Measurements from ENCODE around the gene LPP. TPM values are rescaled to one million over a fixed set of nuclear protein-coding genes. Genes with fewer than 3 reads are reported as not detected.
A peak's percentile ranks its signal among the peaks of the same experiment; 100 is the strongest.

Gene LPP
- polyA plus RNA-seq, 4 donors = 17.0 to 31.8 (median 24.2) TPM

- no peak for DNase-seq (ENCODE audit: low read depth in 4 of 4, low spot score in 2 of 4)
Measured at GRCh38 chr3:188449421-188449820, 295.5 kb downstream of the LPP start.

GRCh38 chr3:188452158-188452772, 298.3 kb downstream of the LPP start:
- no peak for DNase-seq (ENCODE audit: low read depth in 4 of 4, low spot score in 2 of 4)

- no peak for DNase-seq (ENCODE audit: low read depth in 4 of 4, low spot score in 2 of 4)
Measured at GRCh38 chr3:188453431-188454384, 299.8 kb downstream of the LPP start.

GRCh38 chr3:188455748-188456147, 301.8 kb downstream of the LPP start:
- DNase-seq (ENCODE audit: low read depth in 4 of 4, low spot score in 2 of 4) = no peak

- no peak for DNase-seq (ENCODE audit: low read depth in 4 of 4, low spot score in 2 of 4)
Measured at GRCh38 chr3:188458756-188459155, 304.8 kb downstream of the LPP start.

- no peak for DNase-seq (ENCODE audit: low read depth in 4 of 4, low spot score in 2 of 4)
Measured at GRCh38 chr3:188465311-188465710, 311.4 kb downstream of the LPP start.

GRCh38 chr3:188468196-188468595, 314.2 kb downstream of the LPP start:
- peak in 1 of 4 donors; percentile 37 for DNase-seq (ENCODE audit: low read depth in 4 of 4, low spot score in 2 of 4)

- DNase-seq (ENCODE audit: low read depth in 4 of 4, low spot score in 2 of 4) = peak in 3 of 4 donors; percentile 37 to 66 (median 59)
Measured at GRCh38 chr3:188468662-188469061, 314.7 kb downstream of the LPP start.

- no peak for DNase-seq (ENCODE audit: low read depth in 4 of 4, low spot score in 2 of 4)
Measured at GRCh38 chr3:188469228-188469885, 315.4 kb downstream of the LPP start.

GRCh38 chr3:188470508-188471130, 316.7 kb downstream of the LPP start:
- DNase-seq (ENCODE audit: low read depth in 4 of 4, low spot score in 2 of 4) = no peak

- DNase-seq (ENCODE audit: low read depth in 4 of 4, low spot score in 2 of 4) = no peak
Measured at GRCh38 chr3:188471723-188472122, 317.8 kb downstream of the LPP start.

- DNase-seq (ENCODE audit: low read depth in 4 of 4, low spot score in 2 of 4) = no peak
Measured at GRCh38 chr3:188472336-188472735, 318.4 kb downstream of the LPP start.

- no peak for DNase-seq (ENCODE audit: low read depth in 4 of 4, low spot score in 2 of 4)
Measured at GRCh38 chr3:188473045-188473444, 319.1 kb downstream of the LPP start.

GRCh38 chr3:188473591-188474288, 319.8 kb downstream of the LPP start:
- no peak for DNase-seq (ENCODE audit: low read depth in 4 of 4, low spot score in 2 of 4)

GRCh38 chr3:188476935-188477334, 323.0 kb downstream of the LPP start:
- DNase-seq (ENCODE audit: low read depth in 4 of 4, low spot score in 2 of 4) = no peak

GRCh38 chr3:188480011-188480410, 326.1 kb downstream of the LPP start:
- no peak for DNase-seq (ENCODE audit: low read depth in 4 of 4, low spot score in 2 of 4)

- no peak for DNase-seq (ENCODE audit: low read depth in 4 of 4, low spot score in 2 of 4)
Measured at GRCh38 chr3:188482929-188483328, 329.0 kb downstream of the LPP start.

- DNase-seq (ENCODE audit: low read depth in 4 of 4, low spot score in 2 of 4) = no peak
Measured at GRCh38 chr3:188486126-188486525, 332.2 kb downstream of the LPP start.

GRCh38 chr3:188486952-188487351, 333.0 kb downstream of the LPP start:
- no peak for DNase-seq (ENCODE audit: low read depth in 4 of 4, low spot score in 2 of 4)

- no peak for DNase-seq (ENCODE audit: low read depth in 4 of 4, low spot score in 2 of 4)
Measured at GRCh38 chr3:188487652-188488051, 333.7 kb downstream of the LPP start.
